IPS-18c (cell line): ENCODE measurements around the gene OR10S1.
"Not testable (repeated sequence)": the region's sequence is repeated elsewhere in the genome, so short reads cannot be mapped to it uniquely, and the experiment has no call there.

Experiments
- H3K4me3 ChIP-seq: 2 replicates; pipeline ENCODE4 v1.7.0; 2013; ENCODE audit warnings: low read depth, mild to moderate bottlenecking, low read length, moderate library complexity; ENCODE audit not compliant: insufficient read depth
- H3K9me3 ChIP-seq: one replicate; pipeline ENCODE4 v1.6.1; 2013; ENCODE audit warnings: mild to moderate bottlenecking, low read length, moderate library complexity; ENCODE audit not compliant: control insufficient read depth, insufficient read depth

OR10S1 gene

GRCh38 chr11:123977731-123978347 lies at the start of gene OR10S1:
Gene OR10S1 (minus strand): TSS chr11:123977781. CDS start chr11:123977664, 117 bp downstream.
- Histone ChIP-seq H3K4me3 (no peak within 1 kb of the TSS), H3K9me3 (no peaks in the 10 kb centered on the region)

- H3K9me3 ChIP-seq, result no peaks in the 10 kb centered on the region
- H3K4me3 ChIP-seq, result no peak within 1 kb of the TSS
Measured at GRCh38 chr11:124026498-124026897, 48.9 kb upstream of the OR10S1 start, which contains the start of gene OR10G8. Gene OR10G8 (plus strand): TSS chr11:124026798. CDS start chr11:124029623, 2,825 bp downstream.

- H3K9me3 ChIP-seq, H3K4me3 ChIP-seq: not testable (repeated sequence)
Measured at GRCh38 chr11:124015837-124016236, 38.3 kb upstream of the OR10S1 start.

GRCh38 chr11:124012697-124013096 lies 35.1 kb upstream of the OR10S1 start, which contains the start of gene OR10G4:
Gene OR10G4 (plus strand): TSS chr11:124012997. CDS start chr11:124015575, 2,578 bp downstream.
- no peaks in the 10 kb centered on the region for H3K9me3 ChIP-seq
- H3K4me3 ChIP-seq, result no peak within 1 kb of the TSS

GRCh38 chr11:123995119-123995518 lies 17.5 kb upstream of the OR10S1 start, which contains the start of gene OR10G6:
Gene OR10G6 (minus strand): TSS chr11:123995161. CDS start chr11:123995161, 0 bp downstream.
- H3K4me3 ChIP-seq, result no peak within 1 kb of the TSS
- no peaks in the 10 kb centered on the region for H3K9me3 ChIP-seq

GRCh38 chr11:123979311-123979710 lies 1.7 kb upstream of the OR10S1 start:
- no peaks in the 10 kb centered on the region for H3K9me3 ChIP-seq
- H3K4me3 ChIP-seq, result no peak overlapping the region

GRCh38 chr11:123976770-123977560 lies 616 bp downstream of the OR10S1 start:
- Histone ChIP-seq H3K9me3 (no peaks in the 10 kb centered on the region), H3K4me3 (no peak overlapping the region)

- H3K9me3 ChIP-seq, result no peaks in the 10 kb centered on the region
- H3K4me3 ChIP-seq, result no peak overlapping the region
Measured at GRCh38 chr11:123973816-123974215, 3.8 kb downstream of the OR10S1 start.

- Histone ChIP-seq H3K9me3 (no peaks in the 10 kb centered on the region), H3K4me3 (no peak overlapping the region)
Measured at GRCh38 chr11:123956752-123957151, 20.8 kb downstream of the OR10S1 start.

GRCh38 chr11:123945132-123945531 lies 32.4 kb downstream of the OR10S1 start:
- H3K9me3 ChIP-seq, result no peaks in the 10 kb centered on the region
- no peak overlapping the region for H3K4me3 ChIP-seq

GRCh38 chr11:123943738-123944137 lies 33.8 kb downstream of the OR10S1 start, which contains the start of gene OR6T1:
Gene OR6T1 (minus strand): TSS chr11:123943838. CDS start chr11:123943838, 0 bp downstream.
- Histone ChIP-seq H3K4me3 (no peak within 1 kb of the TSS), H3K9me3 (no peaks in the 10 kb centered on the region)

- Histone ChIP-seq H3K9me3 (no peaks in the 10 kb centered on the region), H3K4me3 (no peak overlapping the region)
Measured at GRCh38 chr11:123942413-123942812, 35.2 kb downstream of the OR10S1 start.

GRCh38 chr11:123939317-123939716 lies 38.3 kb downstream of the OR10S1 start, which contains the start of gene OR4D5:
Gene OR4D5 (plus strand): TSS chr11:123939617. CDS start chr11:123939617, 0 bp downstream.
- no peaks in the 10 kb centered on the region for H3K9me3 ChIP-seq
- no peak within 1 kb of the TSS for H3K4me3 ChIP-seq
